Measurements from ENCODE around the gene NAV2.

NAV2 gene

GRCh38 chr11:20013346-20014066 lies 300.9 kb downstream of the NAV2 start:
- Histone ChIP-seq H3K27me3 (ENCODE audit: control insufficient read depth in 2 of 2, insufficient read depth in 2 of 2, low read length in 2 of 2) (no peaks in the 10 kb centered on the region), H3K4me3 (ENCODE audit: low read length in 2 of 2) (no peak overlapping the region), H3K27ac (ENCODE audit: low read depth in 2 of 2, low read length in 2 of 2) (no peak overlapping the region), H3K9me3 (ENCODE audit: control insufficient read depth in 2 of 2, low read length in 2 of 2) (no peaks in the 10 kb centered on the region), H3K36me3 (ENCODE audit: control insufficient read depth in 2 of 2, insufficient read depth in 2 of 2, low read length in 2 of 2) (no peaks in the 10 kb centered on the region), H3K9ac (ENCODE audit: low read depth in 1 of 2, low read length in 2 of 2) (no peak overlapping the region), H3K4me1 (ENCODE audit: control insufficient read depth in 2 of 2, insufficient read depth in 2 of 2, low read length in 2 of 2) (peaks cover 8 to 11% of the 10 kb centered on the region in 2 donors)

GRCh38 chr11:20014067-20014402 lies 301.4 kb downstream of the NAV2 start:
- H3K9me3 ChIP-seq (ENCODE audit: control insufficient read depth in 2 of 2, low read length in 2 of 2): no peaks in the 10 kb centered on the region
- no peaks in the 10 kb centered on the region for H3K27me3 ChIP-seq (ENCODE audit: control insufficient read depth in 2 of 2, insufficient read depth in 2 of 2, low read length in 2 of 2)
- H3K27ac ChIP-seq (ENCODE audit: low read depth in 2 of 2, low read length in 2 of 2): no peak overlapping the region
- peaks cover 8 to 11% of the 10 kb centered on the region in 2 donors for H3K4me1 ChIP-seq (ENCODE audit: control insufficient read depth in 2 of 2, insufficient read depth in 2 of 2, low read length in 2 of 2)
- no peak overlapping the region for H3K4me3 ChIP-seq (ENCODE audit: low read length in 2 of 2)
- no peak overlapping the region for H3K9ac ChIP-seq (ENCODE audit: low read depth in 1 of 2, low read length in 2 of 2)
- H3K36me3 ChIP-seq (ENCODE audit: control insufficient read depth in 2 of 2, insufficient read depth in 2 of 2, low read length in 2 of 2): no peaks in the 10 kb centered on the region

- Histone ChIP-seq H3K4me1 (ENCODE audit: control insufficient read depth in 2 of 2, insufficient read depth in 2 of 2, low read length in 2 of 2) (peaks cover 8 to 11% of the 10 kb centered on the region in 2 donors), H3K36me3 (ENCODE audit: control insufficient read depth in 2 of 2, insufficient read depth in 2 of 2, low read length in 2 of 2) (no peaks in the 10 kb centered on the region), H3K27me3 (ENCODE audit: control insufficient read depth in 2 of 2, insufficient read depth in 2 of 2, low read length in 2 of 2) (no peaks in the 10 kb centered on the region), H3K27ac (ENCODE audit: low read depth in 2 of 2, low read length in 2 of 2) (no peak overlapping the region), H3K4me3 (ENCODE audit: low read length in 2 of 2) (no peak overlapping the region), H3K9ac (ENCODE audit: low read depth in 1 of 2, low read length in 2 of 2) (no peak overlapping the region), H3K9me3 (ENCODE audit: control insufficient read depth in 2 of 2, low read length in 2 of 2) (no peaks in the 10 kb centered on the region)
Observed at GRCh38 chr11:20015101-20015500, 302.5 kb downstream of the NAV2 start.

- Histone ChIP-seq H3K9me3 (ENCODE audit: control insufficient read depth in 2 of 2, low read length in 2 of 2) (no peaks in the 10 kb centered on the region), H3K9ac (ENCODE audit: low read depth in 1 of 2, low read length in 2 of 2) (no peak overlapping the region), H3K27me3 (ENCODE audit: control insufficient read depth in 2 of 2, insufficient read depth in 2 of 2, low read length in 2 of 2) (no peaks in the 10 kb centered on the region), H3K36me3 (ENCODE audit: control insufficient read depth in 2 of 2, insufficient read depth in 2 of 2, low read length in 2 of 2) (no peaks in the 10 kb centered on the region), H3K4me1 (ENCODE audit: control insufficient read depth in 2 of 2, insufficient read depth in 2 of 2, low read length in 2 of 2) (peaks cover 8 to 11% of the 10 kb centered on the region in 2 donors), H3K4me3 (ENCODE audit: low read length in 2 of 2) (no peak overlapping the region), H3K27ac (ENCODE audit: low read depth in 2 of 2, low read length in 2 of 2) (no peak overlapping the region)
Observed at GRCh38 chr11:20015529-20016427, 303.1 kb downstream of the NAV2 start.

GRCh38 chr11:20016526-20016925 lies 303.9 kb downstream of the NAV2 start:
- H3K27me3 ChIP-seq (ENCODE audit: control insufficient read depth in 2 of 2, insufficient read depth in 2 of 2, low read length in 2 of 2): no peaks in the 10 kb centered on the region
- no peaks in the 10 kb centered on the region for H3K36me3 ChIP-seq (ENCODE audit: control insufficient read depth in 2 of 2, insufficient read depth in 2 of 2, low read length in 2 of 2)
- no peaks in the 10 kb centered on the region for H3K9me3 ChIP-seq (ENCODE audit: control insufficient read depth in 2 of 2, low read length in 2 of 2)
- no peak overlapping the region for H3K9ac ChIP-seq (ENCODE audit: low read depth in 1 of 2, low read length in 2 of 2)
- H3K4me1 ChIP-seq (ENCODE audit: control insufficient read depth in 2 of 2, insufficient read depth in 2 of 2, low read length in 2 of 2): peaks cover 8 to 11% of the 10 kb centered on the region in 2 donors
- no peak overlapping the region for H3K4me3 ChIP-seq (ENCODE audit: low read length in 2 of 2)
- H3K27ac ChIP-seq (ENCODE audit: low read depth in 2 of 2, low read length in 2 of 2): no peak overlapping the region

- no peak overlapping the region for H3K9ac ChIP-seq (ENCODE audit: low read depth in 1 of 2, low read length in 2 of 2)
- peaks cover 8 to 11% of the 10 kb centered on the region in 2 donors for H3K4me1 ChIP-seq (ENCODE audit: control insufficient read depth in 2 of 2, insufficient read depth in 2 of 2, low read length in 2 of 2)
- no peaks in the 10 kb centered on the region for H3K36me3 ChIP-seq (ENCODE audit: control insufficient read depth in 2 of 2, insufficient read depth in 2 of 2, low read length in 2 of 2)
- no peak overlapping the region for H3K27ac ChIP-seq (ENCODE audit: low read depth in 2 of 2, low read length in 2 of 2)
- no peak overlapping the region for H3K4me3 ChIP-seq (ENCODE audit: low read length in 2 of 2)
- no peaks in the 10 kb centered on the region for H3K9me3 ChIP-seq (ENCODE audit: control insufficient read depth in 2 of 2, low read length in 2 of 2)
- no peaks in the 10 kb centered on the region for H3K27me3 ChIP-seq (ENCODE audit: control insufficient read depth in 2 of 2, insufficient read depth in 2 of 2, low read length in 2 of 2)
Observed at GRCh38 chr11:20017320-20017719, 304.7 kb downstream of the NAV2 start.

- H3K4me1 ChIP-seq (ENCODE audit: control insufficient read depth in 2 of 2, insufficient read depth in 2 of 2, low read length in 2 of 2): no peaks in the 10 kb centered on the region
- H3K4me3 ChIP-seq (ENCODE audit: low read length in 2 of 2): no peak overlapping the region
- no peak overlapping the region for H3K9ac ChIP-seq (ENCODE audit: low read depth in 1 of 2, low read length in 2 of 2)
Observed at GRCh38 chr11:20020198-20020597, 307.6 kb downstream of the NAV2 start.

GRCh38 chr11:20020716-20021115 lies 308.1 kb downstream of the NAV2 start:
- H3K27ac ChIP-seq (ENCODE audit: low read depth in 2 of 2, low read length in 2 of 2): no peak overlapping the region
- no peaks in the 10 kb centered on the region for H3K36me3 ChIP-seq (ENCODE audit: control insufficient read depth in 2 of 2, insufficient read depth in 2 of 2, low read length in 2 of 2)
- no peak overlapping the region for H3K9ac ChIP-seq (ENCODE audit: low read depth in 1 of 2, low read length in 2 of 2)
- H3K4me1 ChIP-seq (ENCODE audit: control insufficient read depth in 2 of 2, insufficient read depth in 2 of 2, low read length in 2 of 2): no peaks in the 10 kb centered on the region
- no peaks in the 10 kb centered on the region for H3K9me3 ChIP-seq (ENCODE audit: control insufficient read depth in 2 of 2, low read length in 2 of 2)
- no peak overlapping the region for H3K4me3 ChIP-seq (ENCODE audit: low read length in 2 of 2)
- no peaks in the 10 kb centered on the region for H3K27me3 ChIP-seq (ENCODE audit: control insufficient read depth in 2 of 2, insufficient read depth in 2 of 2, low read length in 2 of 2)

More at GRCh38 chr11:20020198-20020597, 307.6 kb downstream of the NAV2 start:
- Histone ChIP-seq H3K27me3 (ENCODE audit: control insufficient read depth in 2 of 2, insufficient read depth in 2 of 2, low read length in 2 of 2) (no peaks in the 10 kb centered on the region), H3K36me3 (ENCODE audit: control insufficient read depth in 2 of 2, insufficient read depth in 2 of 2, low read length in 2 of 2) (no peaks in the 10 kb centered on the region), H3K9me3 (ENCODE audit: control insufficient read depth in 2 of 2, low read length in 2 of 2) (no peaks in the 10 kb centered on the region), H3K27ac (ENCODE audit: low read depth in 2 of 2, low read length in 2 of 2) (no peak overlapping the region)

- Histone ChIP-seq H3K9me3 (ENCODE audit: control insufficient read depth in 2 of 2, low read length in 2 of 2) (no peaks in the 10 kb centered on the region), H3K36me3 (ENCODE audit: control insufficient read depth in 2 of 2, insufficient read depth in 2 of 2, low read length in 2 of 2) (no peaks in the 10 kb centered on the region), H3K27me3 (ENCODE audit: control insufficient read depth in 2 of 2, insufficient read depth in 2 of 2, low read length in 2 of 2) (no peaks in the 10 kb centered on the region), H3K9ac (ENCODE audit: low read depth in 1 of 2, low read length in 2 of 2) (no peak overlapping the region), H3K4me1 (ENCODE audit: control insufficient read depth in 2 of 2, insufficient read depth in 2 of 2, low read length in 2 of 2) (no peaks in the 10 kb centered on the region), H3K4me3 (ENCODE audit: low read length in 2 of 2) (no peak overlapping the region), H3K27ac (ENCODE audit: low read depth in 2 of 2, low read length in 2 of 2) (no peak overlapping the region)
Observed at GRCh38 chr11:20021212-20021611, 308.6 kb downstream of the NAV2 start.

- H3K27ac ChIP-seq (ENCODE audit: low read depth in 2 of 2, low read length in 2 of 2): no peak overlapping the region
- H3K36me3 ChIP-seq (ENCODE audit: control insufficient read depth in 2 of 2, insufficient read depth in 2 of 2, low read length in 2 of 2): no peaks in the 10 kb centered on the region
- H3K9ac ChIP-seq (ENCODE audit: low read depth in 1 of 2, low read length in 2 of 2): no peak overlapping the region
- no peaks in the 10 kb centered on the region for H3K4me1 ChIP-seq (ENCODE audit: control insufficient read depth in 2 of 2, insufficient read depth in 2 of 2, low read length in 2 of 2)
- H3K4me3 ChIP-seq (ENCODE audit: low read length in 2 of 2): no peak overlapping the region
- no peaks in the 10 kb centered on the region for H3K27me3 ChIP-seq (ENCODE audit: control insufficient read depth in 2 of 2, insufficient read depth in 2 of 2, low read length in 2 of 2)
- no peaks in the 10 kb centered on the region for H3K9me3 ChIP-seq (ENCODE audit: control insufficient read depth in 2 of 2, low read length in 2 of 2)
Observed at GRCh38 chr11:20021771-20022362, 309.2 kb downstream of the NAV2 start.

Data from mucosa of rectum (tissue), 2 donors.